ENCODE results near the gene PCSK4.

DNA sequence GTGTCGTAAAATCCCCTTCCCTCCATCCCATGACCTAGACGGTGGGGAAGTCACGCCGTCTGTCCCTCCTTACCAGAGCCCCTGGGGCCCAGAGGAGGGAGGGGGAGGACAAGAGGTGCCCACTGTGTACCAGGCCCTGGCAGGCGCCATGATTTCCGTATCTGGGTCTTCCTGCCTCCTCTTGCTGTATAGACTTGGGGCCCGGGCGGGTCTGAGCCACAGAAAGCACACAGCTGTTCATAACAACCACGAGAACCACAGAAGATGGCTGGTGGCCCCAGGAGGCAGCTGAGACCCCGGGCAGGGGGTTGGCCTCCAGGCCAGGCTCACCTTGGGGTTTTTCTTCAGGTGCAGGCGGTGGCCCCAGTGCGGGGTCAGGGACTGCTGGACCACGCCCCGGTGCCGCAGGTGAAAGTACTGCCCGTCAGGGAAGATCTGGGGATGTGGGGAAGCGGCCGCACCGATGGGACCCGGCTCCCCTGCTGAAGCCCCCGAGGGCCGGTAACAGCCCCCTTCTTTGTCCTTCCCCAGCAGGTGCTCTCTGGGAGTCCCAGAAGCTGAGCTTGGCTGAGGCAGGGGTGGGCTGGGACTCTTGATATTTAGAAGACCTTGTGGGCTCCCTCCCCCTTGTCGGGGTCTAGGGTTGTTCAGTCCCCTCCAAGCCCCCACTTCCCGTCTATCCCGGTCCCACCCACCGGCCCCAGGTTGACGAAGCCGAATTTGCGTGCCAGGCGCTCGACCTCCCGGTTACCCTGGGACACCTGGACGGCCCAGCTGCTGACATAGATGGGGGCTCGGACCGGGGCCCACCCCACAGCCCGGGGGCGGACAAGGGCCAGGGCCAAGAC, 463 bp downstream of the PCSK4 start:
- no peak for TF ChIP-seq CTCF (IDR thresholded peaks at IDR 0.05; ENCODE audit: insufficient read depth, low read length, poor library complexity, severe bottlenecking)
- TF ChIP-seq EZH2phosphoT487 (conservative IDR thresholded peaks at IDR 0.05; ENCODE audit: low read length), result no peak

All from SU-DHL-6 (cell line).